Stimulated activated CD8-positive, alpha-beta memory T cell treated with anti-CD3 and anti-CD28 coated beads, Interleukin-12 subunit alpha, Interleukin-12 subunit beta, amount 100 ng/mL, for 4 hours (primary cell): ENCODE data around the gene VASP.
A peak's percentile ranks its signal among the peaks of the same experiment; 100 is the strongest.
"Not testable (repeated sequence)": the region's sequence is repeated elsewhere in the genome, so short reads cannot be mapped to it uniquely, and the experiment has no call there.

Experiments
- DNase-seq: peaks from one replicate; pipeline ENCODE4 v3.0.0-alpha.2; 2020; ENCODE audit warnings: low read depth

The VASP gene

DNA sequence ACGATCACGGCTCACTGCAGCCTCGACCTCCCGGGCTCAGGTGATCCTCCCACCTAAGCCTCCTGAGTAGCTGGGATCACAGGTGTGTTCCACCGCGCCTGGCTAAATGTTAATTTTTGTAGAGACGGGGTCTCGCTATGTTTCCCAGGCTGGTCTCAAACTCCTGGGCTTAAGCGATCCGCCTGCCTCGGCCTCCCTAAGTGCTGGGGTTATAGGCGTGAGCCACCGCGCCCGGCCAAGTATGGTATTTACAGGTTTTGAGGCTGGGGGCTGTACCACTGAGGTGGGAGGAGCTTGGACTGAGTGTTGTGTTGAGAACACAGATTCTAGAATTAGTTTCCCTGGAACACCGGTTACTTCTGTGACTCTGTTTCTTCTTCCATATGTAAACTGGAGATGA is 9.5 kb upstream of the VASP start:
- no peak for DNase-seq

DNA sequence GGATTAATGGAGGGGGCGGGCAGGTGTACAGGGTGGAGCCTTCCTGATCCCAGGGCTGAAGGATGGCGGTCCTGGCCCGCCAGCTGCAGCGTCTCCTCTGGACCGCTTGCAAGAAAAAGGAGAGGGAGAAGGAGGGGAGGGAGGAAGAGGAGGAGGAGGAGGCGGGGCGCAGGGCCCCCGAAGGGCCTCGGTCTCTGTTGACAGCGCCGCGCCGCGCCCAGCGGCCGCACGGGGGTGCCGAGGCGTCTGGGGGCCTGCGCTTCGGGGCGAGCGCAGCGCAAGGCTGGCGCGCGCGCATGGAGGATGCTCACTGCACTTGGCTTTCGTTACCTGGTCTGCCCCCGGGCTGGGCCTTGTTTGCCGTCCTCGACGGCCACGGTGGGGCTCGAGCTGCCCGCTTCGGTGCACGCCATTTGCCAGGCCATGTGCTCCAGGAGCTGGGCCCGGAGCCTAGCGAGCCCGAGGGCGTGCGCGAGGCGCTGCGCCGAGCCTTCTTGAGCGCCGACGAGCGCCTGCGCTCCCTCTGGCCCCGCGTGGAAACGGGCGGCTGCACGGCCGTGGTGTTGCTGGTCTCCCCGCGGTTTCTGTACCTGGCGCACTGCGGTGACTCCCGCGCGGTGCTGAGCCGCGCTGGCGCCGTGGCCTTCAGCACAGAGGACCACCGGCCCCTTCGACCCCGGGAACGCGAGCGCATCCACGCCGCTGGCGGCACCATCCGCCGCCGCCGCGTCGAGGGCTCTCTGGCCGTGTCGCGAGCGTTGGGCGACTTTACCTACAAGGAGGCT is 8.7 kb upstream of the VASP start, which contains the start of gene PPM1N:
Gene PPM1N (plus strand): TSS at position 33 of the 785 bp plus-strand sequence. CDS start 30 bp downstream, at position 63.
- DNase-seq: peak; percentile 53

DNA sequence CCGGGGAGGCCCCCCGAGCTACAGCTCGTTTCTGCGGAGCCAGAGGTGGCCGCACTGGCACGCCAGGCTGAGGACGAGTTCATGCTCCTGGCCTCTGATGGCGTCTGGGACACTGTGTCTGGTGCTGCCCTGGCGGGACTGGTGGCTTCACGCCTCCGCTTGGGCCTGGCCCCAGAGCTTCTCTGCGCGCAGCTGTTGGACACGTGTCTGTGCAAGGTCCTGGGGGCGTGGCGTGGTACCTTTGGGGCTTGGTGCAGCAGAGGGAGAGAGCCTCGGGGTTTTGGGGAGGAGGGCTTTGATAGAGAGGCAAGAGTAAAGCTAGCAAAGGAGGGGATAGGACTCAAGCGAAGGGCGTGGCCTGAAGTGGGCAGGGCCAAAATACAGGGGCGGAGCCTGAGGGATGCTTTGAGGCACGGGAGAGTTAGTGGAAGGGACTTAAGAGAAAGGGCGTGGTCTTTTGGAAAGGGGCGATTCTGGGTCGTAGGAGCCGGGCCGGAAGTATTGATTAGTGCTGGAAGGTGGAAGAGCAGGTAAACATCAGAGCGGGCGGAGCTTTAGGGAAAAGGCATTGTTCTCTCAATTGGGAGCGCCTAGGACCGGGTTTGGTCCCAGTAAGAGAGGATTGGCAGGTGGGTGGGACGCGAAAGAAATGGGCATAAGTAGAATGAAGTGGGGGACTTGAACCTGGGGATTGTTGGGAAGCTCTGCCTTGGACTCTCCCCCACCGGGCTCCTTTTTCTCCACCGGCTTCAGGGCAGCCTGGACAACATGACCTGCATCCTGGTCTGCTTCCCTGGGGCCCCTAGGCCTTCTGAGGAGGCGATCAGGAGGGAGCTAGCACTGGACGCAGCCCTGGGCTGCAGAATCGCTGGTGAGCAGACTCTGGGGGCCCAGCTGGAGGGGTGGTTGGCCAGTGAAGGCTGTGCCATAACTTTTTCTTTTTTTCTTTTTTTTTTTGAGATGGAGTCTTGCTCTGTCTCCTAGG is 7.8 kb upstream of the VASP start:
- peak; percentile 55 for DNase-seq

- DNase-seq: no peak
These were observed 6.2 kb upstream of the VASP start for GRCh38 chr19:45500918-45501729.

- no peak for DNase-seq
These were observed 5.6 kb upstream of the VASP start for GRCh38 chr19:45501730-45502014.

DNA sequence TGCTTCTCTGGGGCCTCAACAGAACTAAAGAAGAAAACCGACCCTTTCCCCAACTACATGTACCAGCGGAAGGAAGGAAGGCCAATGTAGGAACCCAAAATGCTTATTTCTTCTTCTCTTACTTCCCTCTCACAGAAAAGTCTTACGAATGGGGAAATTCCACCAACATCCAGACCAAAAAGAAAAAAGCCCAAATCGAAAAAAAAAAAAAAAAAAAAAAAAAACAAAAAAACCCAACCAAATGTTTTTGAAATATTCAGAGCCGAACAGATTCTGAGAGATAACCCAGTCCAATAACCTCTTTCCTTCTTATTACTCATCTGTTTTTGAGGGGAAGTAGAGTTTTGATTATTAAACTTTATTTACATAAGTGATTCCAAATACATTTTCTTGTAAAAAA is 5.2 kb upstream of the VASP start:
- DNase-seq: no peak

- DNase-seq: no peak
These were observed 3.4 kb upstream of the VASP start for GRCh38 chr19:45503909-45504308.

GRCh38 chr19:45505151-45505995 is 1.9 kb upstream of the VASP start:
- DNase-seq: no peak

DNA sequence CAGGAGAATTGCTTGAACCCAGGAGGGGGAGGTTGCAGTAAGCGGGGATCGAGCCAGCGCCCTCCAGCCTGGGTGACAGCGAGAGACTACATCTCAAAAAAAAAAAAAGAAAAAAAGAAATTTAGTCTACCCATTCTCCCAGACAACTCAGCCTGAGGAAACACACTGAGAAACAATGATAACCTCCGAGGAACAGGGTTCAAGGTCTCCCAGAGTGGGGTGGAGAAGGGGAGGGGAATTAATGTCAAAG is 1.4 kb upstream of the VASP start:
- DNase-seq: no peak

DNA sequence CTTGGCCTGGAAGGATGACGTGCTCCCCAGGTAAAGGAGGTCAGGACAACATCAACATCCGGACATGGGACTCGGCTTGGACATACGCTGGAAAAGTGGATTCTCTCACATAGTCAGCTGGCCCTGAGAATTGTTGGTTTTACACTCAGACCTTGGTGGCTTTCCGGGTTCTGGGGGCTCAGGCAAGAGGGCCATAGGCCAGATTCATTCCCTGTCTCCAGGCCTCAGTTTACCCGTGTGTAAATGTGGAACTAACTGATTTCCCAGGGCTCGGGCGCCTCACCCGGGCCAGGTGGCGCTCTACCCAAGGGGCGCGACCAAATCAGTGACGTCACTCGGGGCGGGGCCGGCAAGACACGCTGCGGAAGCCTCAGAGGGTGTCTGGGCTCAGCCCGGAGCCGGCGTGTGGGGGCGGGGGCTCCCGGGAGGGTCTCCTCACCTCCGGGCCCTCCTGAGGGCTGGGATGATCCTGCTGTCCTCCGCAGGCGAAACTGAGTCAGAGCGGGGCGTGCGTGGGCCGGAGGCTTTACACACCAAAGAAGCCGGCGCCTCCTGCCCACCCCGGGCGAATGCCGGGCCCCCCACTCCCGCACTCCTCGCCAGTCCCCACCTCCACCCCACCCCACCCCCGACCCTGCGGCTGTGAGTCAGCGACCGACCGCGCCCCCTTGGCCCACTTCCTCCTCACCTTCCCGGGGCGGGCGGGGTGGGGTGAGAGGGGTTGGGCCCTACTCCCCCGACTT is 862 bp upstream of the VASP start:
- peak; percentile 98 for DNase-seq

- DNase-seq: no peak
These were observed 665 bp downstream of the VASP start for GRCh38 chr19:45507872-45508416.

DNA sequence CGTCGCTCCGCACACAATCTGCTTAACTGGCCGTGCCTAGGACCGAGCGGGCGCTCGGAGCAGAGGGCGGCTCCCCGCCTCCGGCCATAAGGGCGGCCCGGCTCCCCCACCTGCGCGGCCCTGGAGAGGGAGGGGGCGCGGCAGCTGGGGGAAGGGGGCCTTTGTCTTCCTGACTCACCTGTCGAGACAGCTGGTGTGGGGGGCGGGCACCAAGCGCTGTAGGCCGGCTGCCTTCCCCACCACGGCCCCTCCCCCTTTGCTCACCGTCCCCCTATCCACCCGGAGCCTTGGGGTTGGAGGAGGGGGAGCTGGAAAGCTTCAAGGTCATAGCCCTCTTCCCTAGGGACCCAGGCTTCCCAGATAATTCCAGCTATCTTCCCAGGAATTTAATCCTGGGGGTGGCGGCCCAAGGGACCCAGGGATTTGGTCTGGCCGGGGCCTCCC is 1.2 kb downstream of the VASP start:
- DNase-seq: peak; percentile 48

DNA sequence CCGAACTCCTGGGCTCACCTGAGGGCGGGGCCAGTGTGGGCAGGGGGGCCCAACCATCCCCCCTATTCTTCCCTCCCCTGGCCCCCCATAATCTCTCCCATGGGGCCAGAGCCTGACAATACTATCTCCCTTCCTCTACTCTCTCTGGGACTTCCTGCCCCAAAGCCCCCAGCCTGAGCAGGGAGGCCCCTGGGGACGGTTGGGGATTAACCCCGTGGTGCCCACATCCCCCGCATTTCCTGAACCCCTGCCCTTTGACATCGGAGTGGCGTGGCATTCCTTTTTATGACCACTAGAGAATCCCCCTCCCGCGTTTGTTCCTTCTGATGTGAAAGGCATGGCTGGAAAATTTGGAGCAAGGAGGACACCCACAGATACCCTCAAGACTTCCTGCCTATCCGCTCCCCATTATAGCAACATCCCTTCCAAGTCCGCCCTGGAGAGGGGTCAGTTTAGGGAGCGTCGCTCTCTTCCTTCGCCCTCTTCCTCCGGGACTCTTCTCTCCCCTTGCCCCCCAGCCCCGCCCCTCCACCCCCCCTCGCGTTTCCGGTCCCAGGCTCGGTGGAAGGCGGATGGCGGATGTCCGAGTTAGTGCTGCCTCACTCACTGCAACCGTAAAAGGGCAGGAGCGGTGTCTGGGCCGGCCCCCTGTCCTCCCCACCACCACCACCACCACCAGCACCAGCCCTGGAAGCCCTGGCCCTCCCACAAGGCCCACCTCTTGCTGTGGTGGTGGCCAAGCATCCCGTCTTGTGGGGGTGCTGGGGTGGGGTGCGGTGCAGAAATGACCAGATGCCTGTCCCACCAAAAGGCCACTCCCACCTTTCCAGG is 1.8 kb downstream of the VASP start:
- DNase-seq: peak; percentile 22

- DNase-seq: no peak
These were observed 2.4 kb downstream of the VASP start for GRCh38 chr19:45509692-45510015.

DNA sequence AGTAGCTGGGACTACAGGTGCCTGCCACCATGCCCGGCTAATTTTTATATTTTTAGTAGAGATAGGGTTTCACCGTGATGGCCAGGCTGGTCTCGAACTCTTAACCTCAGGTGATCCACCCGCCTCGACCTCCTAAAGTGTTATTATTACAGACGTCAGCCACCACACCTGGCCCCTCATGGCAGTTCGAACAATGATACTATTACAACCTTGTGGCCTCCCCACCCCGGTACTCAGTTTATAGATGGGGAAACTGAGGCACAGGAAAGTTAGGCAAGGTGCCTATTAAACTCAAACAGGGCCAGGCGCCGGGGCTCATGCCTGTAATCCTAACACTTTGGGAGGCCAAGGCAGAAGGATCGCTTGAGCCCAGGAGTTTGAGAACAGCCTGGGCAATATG is 3.1 kb downstream of the VASP start:
- not testable (repeated sequence) for DNase-seq

DNA sequence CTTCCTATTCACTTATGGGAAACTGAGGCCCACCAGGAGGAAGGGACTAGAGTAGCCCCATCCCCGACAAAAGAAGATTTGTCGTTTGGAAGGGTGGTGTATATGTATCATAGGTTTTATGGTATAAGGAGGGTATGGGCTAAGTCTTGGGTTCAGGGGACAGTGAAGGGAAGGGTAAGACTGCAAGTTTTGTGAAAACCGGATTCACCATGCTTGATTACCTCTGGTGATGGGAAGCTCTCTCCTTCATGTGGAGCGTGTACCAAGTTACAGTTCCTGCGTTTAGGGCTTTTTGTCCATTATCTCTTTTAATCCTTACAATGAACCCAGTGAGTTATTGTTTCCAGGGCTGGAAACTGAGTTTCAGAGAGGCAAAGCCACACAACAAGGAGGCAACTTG is 3.8 kb downstream of the VASP start:
- no peak for DNase-seq

DNA sequence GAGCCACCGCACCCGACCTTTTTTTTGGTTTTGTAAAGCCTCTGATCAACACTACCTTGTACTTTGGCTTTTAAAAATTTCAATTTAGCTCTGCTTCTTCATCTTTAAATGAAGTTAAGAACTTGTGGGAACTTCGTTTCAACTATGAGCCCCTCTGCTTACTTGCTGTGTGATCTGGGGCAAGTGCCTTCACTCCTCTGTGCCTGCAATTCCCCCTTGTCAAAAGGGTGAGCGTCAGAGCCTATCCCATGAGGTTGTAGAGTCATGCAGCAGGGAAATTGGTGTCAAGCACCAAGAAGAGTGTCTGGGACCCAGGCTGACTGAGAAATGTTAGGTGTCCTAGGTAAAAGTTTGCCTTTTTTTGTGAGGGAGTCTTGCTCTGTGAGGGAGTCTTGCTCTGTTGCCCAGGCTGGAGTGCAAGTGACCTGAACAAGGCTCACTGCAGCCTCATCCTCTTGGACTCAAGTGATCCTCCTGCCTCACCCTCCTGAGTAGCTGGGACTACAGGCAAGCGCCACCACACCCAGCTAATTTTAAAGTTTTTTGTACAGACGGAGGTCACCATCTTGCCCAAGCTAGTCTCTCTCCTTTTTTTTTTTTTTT is 5.7 kb downstream of the VASP start:
- DNase-seq: no peak

DNA sequence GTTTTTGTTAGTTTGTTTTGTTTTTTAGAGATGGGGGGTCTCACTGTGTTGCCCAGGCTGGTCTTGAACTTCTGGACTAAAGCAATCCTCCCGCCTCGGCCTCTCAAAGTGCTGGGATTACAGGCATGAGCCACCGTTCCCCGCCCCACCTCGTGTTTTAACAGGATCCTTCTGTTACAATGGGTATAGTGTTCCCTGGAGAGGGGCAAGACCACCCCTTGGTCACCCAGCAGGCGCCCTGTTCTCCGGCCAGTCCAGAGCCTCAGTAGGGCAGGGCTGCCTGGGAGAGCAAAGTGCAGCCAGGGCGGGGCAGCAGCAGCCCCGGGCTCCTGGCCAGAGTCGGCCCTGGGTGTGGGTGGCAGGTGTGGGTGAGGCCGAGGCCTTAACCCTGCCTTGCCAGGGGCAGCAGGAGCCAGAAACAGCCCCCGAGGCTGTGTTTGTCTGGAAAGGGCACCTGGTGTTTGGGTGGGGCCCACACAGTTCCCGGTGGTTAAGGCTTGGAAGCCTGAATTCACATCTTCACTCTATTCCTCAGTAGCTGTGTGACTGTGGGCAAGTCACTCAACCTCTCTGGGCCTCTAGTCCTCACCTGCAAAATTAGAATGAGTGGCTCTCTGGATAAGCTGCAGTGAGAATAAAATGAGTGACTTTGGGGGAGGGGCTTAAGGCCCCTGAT is 7.2 kb downstream of the VASP start:
- DNase-seq: no peak

- DNase-seq: no peak
These were observed 7.9 kb downstream of the VASP start for GRCh38 chr19:45515081-45515624.
